Measurements from ENCODE around the gene LURAP1L.

The LURAP1L gene

GRCh38 chr9:12776513-12777055 is 1.8 kb downstream of the LURAP1L start:
- in situ Hi-C loops (cut with MboI; ENCODE audit: low sequenced_read_pairs): no loop called here

GRCh38 chr9:12777121-12778022 is 2.6 kb downstream of the LURAP1L start:
- in situ Hi-C loops (cut with MboI; ENCODE audit: low sequenced_read_pairs): no loop called here

- in situ Hi-C loops (cut with MboI; ENCODE audit: low sequenced_read_pairs): no loop called here
Measured at GRCh38 chr9:12778389-12778788, 3.6 kb downstream of the LURAP1L start.

DNA sequence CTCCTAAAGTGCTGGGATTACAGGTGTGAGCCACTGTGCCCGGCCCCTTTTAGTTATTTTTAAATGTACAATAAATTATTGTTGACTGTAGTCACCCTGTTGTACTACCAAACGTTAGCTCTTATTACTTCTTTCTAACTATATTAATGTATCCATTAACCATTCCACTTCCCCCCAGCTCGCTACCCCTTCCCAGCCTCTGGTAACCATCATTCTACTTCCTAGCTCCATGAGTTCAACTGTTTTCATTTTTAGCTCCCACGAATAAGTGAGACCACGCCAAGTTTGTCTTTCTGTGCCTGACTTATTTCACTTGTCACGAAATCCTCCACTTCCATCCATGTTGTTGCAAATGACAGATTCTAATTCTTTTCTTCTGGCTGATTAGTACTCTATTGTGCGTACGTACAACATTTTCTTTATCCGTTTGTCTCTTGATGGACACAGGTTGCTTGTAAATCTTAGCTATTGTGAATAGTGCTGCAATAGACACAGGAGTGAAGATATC is 6.5 kb downstream of the LURAP1L start:
- in situ Hi-C loops (cut with MboI; ENCODE audit: low sequenced_read_pairs): no loop called here

DNA sequence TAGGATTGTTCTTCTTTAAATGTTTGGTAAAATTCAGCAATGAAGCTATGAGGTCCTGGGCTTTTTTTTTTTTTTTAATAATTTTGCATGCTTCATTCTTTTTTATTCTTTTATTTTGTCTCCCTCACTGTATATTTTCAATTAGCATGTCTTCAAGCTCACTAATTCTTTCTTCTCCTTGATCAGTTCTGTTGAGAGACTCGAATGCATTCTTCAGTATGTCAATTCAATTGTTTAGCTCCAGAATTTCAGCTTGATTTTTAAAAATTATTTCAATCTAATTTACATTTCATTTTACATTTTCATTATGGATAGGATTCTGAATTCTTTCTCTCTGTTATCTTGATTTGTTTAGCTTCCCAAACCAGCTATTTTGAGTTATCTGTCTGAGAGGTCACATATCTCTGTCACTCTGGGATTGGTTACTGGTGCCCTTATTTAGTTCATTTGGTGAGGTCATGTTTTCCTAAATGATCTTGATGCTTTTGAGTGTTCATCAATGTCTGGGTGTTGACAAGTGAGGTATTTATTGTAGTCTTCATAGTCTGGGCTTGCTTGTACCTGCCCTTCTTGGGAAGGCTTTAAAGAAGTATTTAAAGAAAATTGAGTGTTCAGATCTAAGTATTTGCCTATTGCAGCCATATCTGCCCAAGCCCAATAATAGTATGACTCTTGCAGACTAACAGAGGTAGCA is 9.1 kb downstream of the LURAP1L start:
- in situ Hi-C loops (cut with MboI; ENCODE audit: low sequenced_read_pairs): no loop called here

DNA sequence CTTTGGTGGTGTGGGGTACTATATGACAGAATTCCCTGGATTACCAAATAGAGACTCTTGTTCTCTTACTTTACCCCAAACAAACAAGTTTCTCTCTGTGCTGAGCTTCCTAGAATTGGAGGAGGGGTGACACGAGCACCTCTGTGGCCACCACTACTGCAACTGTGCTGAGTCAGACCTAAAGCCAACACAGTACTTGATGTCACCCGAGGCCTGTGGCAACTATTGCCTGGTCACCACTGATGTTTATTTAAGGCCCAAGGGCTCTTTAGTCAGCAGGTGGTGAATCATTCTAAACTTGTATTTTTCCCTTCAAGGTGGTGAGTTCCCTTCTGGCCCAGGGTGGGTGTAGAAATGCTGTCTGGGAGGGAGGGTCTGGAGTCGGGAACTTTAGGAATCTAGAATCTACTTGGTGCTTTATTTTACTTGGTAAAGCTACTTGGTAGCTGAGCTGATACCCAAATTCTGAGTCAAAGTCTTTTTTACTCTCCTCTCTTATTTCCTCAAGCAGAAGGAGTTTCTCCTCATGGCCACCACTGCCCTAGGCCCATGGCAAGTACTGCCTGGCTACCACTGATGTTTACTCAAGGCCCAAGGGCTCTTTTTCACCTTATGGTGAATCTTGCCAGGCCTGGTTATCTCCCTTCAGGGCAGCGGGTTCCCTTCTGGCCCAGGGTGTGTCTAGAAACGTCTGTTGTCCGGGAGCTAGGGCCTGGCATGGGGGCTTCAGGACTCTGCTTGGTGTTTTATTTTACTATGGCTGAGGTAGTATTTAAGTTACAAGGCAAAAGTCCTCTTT is 9.8 kb downstream of the LURAP1L start:
- in situ Hi-C loops (cut with MboI; ENCODE audit: low sequenced_read_pairs): no loop called here

DNA sequence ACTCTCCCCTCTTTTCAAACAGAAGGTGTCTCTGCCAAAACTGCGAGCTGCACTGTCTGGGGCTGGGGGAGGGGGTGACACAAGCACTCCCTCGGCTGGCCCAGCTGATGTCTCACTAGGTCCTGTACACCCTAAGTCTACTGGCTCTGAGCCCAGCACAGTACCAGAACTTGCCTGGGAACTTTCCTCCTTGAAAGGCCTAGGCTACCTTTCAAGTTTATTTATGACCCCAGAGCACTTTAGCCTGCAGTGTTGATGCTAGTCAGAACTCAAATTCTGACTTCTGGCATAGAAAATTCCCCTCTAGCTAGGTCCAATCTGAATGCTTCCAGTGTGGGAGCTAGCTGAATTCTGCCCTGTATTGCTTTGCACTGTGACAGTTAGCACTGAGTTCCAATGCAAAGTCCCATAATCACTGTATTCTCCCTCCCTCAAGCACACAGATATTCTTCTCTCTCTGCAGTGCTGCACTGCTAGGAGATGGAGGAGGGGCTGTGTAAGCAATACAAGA is 10.5 kb downstream of the LURAP1L start:
- in situ Hi-C loops (cut with MboI; ENCODE audit: low sequenced_read_pairs): no loop called here

- in situ Hi-C loops (cut with MboI; ENCODE audit: low sequenced_read_pairs): no loop called here
Measured at GRCh38 chr9:12785941-12786340, 11.1 kb downstream of the LURAP1L start.

DNA sequence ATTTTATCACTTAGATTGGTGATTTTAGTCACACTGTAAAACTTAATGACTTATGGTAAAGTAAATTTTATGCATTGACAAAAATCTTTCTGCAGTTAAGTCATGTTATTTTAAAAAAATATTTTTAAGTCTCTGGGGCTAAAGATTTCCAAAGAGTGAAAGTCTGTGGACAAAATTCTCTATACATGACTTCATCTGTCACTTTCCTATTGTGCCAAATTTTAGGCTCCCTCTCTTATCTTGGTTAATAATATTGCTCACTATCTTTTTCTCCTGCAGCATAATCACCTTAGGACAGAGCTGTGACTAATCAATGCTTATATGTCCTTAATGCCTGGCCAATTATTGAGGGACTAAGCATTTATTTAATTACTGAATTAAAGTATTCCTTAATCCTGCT is 15.2 kb downstream of the LURAP1L start:
- in situ Hi-C loops (cut with MboI; ENCODE audit: low sequenced_read_pairs): no loop called here

DNA sequence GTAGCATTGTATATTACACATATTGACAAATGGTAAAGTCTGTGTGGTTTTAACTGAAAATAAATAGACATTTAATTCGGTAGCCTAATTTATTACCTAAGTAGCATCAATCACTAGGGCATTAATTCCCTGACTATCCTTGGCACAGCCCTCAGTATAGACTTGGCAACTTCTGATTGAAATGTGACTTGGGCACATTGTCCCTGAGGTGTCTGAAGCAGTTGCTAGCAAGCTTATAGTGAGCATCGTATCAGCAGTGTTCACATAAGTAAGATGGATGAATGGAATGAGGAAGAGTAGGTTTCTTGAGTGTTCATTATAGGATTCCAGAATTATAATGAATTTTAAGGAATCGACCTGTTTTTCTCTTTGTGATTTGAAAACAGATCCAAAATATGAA is 16.1 kb downstream of the LURAP1L start:
- in situ Hi-C loops (cut with MboI; ENCODE audit: low sequenced_read_pairs): no loop called here

DNA sequence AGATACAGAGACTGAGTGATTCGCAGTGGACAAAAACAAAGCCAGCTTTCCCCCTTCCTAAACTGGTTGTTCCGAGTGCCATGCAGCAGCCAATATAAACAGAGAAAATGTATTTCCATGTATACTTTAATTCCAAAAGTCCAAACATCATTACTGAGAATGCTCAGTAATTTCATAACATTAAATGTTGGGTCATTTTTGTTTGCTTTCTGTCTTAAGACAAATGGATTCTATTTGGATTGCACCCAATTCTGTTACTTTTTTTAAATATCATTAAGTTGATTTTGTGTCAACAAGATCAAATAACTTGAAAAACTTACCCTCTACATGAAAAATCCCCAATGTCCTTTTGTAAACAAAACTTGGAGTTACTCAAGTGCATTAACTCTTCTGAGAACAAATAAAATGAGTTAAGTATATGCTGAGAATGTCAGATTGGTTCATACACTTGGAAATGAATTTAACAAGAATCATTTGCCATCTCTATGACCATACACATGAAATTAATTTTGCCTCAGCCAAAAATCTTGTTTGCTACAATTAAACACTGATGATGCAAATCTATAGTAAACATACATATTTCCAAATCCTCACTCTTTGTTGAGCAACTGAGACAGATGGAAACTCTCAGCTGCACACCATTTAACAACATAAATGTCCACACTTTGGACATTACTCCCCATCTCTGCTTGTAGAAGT is 19.4 kb downstream of the LURAP1L start:
- in situ Hi-C loops (cut with MboI; ENCODE audit: low sequenced_read_pairs): no loop called here

- in situ Hi-C loops (cut with MboI; ENCODE audit: low sequenced_read_pairs): no loop called here
Measured at GRCh38 chr9:12796601-12797000, 21.8 kb downstream of the LURAP1L start.

GRCh38 chr9:12797037-12797436 is 22.2 kb downstream of the LURAP1L start:
- in situ Hi-C loops (cut with MboI; ENCODE audit: low sequenced_read_pairs): no loop called here

- in situ Hi-C loops (cut with MboI; ENCODE audit: low sequenced_read_pairs): no loop called here
Measured at GRCh38 chr9:12798066-12798770, 23.4 kb downstream of the LURAP1L start.

DNA sequence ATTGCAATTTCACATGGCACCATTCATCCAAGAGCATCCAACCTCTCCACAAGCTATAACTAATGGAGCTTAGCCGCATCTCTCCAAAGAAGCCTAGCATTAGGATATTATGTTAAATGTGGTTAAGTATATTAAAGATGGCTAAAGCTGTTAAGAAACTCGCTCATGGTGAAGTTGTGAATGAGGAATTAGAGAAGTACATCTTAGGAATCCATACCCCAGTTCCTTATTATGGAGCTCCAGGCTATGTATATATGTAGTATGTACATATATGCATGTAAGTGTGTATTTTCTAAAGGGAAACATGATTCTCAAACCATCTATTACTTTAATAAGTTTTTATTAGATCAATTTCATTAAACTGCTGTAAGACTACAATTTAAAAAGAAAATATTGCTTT is 26.4 kb downstream of the LURAP1L start:
- in situ Hi-C loops (cut with MboI; ENCODE audit: low sequenced_read_pairs): no loop called here

DNA sequence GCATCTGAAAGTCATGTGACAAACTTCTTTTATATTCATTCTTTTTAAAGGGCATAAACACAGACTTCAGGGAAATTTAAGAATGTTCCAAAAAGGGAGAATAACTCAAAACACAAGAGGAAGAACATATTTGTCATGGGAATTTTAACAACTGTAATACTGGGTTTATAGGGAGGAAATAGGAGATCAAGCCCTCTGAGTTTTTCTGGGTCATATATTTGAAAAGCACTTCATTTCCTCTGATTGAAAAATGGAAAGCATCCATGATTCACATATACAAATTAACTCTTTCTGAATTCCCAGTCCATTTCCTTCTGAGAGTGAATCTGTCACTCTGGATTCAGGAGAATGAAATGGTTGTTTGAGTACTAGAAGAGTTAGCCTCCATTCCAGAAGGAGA is 26.8 kb downstream of the LURAP1L start:
- in situ Hi-C loops (cut with MboI; ENCODE audit: low sequenced_read_pairs): no loop called here

GRCh38 chr9:12802093-12802492 is 27.3 kb downstream of the LURAP1L start:
- in situ Hi-C loops (cut with MboI; ENCODE audit: low sequenced_read_pairs): no loop called here

DNA sequence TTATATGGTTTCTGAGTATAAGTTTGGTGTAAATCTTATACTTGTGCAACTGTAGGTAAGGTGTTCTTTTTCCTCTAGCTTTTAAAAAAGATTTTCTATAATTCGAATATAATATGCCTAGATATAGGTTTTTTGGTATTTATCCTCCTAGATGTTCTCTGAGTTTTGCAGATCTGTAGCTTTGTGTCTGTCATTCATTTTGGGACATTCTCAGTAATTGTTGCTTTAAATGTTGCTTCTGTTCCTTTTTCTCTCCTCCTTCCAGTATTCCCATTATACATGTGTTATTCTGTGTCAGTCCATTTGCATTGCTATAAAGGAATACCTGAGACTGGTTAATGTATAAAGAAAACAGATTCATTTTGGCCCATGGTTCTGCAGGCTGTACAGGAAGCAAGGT is 33.7 kb downstream of the LURAP1L start:
- in situ Hi-C loops (cut with MboI; ENCODE audit: low sequenced_read_pairs): no loop called here

DNA sequence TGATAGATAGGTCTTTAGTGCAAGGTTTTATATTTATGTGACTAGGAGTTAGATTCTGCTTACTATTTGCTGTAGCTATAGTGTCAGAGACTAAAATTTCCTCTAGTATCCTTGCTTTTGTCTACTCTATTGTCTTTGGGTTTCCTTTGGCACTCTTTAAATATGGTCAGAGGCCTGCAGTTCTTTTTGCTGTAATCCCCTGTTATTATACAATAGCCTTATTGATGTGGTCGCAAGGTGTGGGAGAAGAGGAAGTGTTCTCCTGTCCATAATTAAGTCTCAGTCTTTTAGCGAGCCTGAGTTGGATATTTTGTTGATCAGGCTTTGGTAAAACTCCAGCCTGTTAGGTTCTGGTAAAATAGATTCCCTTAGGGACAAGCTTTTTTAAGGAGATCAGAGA is 34.9 kb downstream of the LURAP1L start:
- in situ Hi-C loops (cut with MboI; ENCODE audit: low sequenced_read_pairs): no loop called here

- in situ Hi-C loops (cut with MboI; ENCODE audit: low sequenced_read_pairs): no loop called here
Measured at GRCh38 chr9:12811935-12812334, 37.1 kb downstream of the LURAP1L start.
